A673 (cell line): ENCODE results near the gene PRDM16.

Experiments used
- CTCF ChIP-seq: fragments of 300-800, 200-600 bp; sonication (generic); conservative IDR thresholded peaks from 2 replicates; pipeline ENCODE4 v1.5.1; 2017; ENCODE audit warnings: low read depth, mild to moderate bottlenecking, antibody characterized with exemption, low read length, moderate library complexity, mixed read lengths
- EZH2 ChIP-seq: fragments of 200-600 bp; sonication (generic); IDR thresholded peaks from 2 replicates; pipeline ENCODE4 v1.6.1; 2017; ENCODE audit warnings: borderline replicate concordance, low read depth, mild to moderate bottlenecking, mixed read lengths, antibody characterized with exemption, low read length; ENCODE audit not compliant: poor library complexity, severe bottlenecking

DNA sequence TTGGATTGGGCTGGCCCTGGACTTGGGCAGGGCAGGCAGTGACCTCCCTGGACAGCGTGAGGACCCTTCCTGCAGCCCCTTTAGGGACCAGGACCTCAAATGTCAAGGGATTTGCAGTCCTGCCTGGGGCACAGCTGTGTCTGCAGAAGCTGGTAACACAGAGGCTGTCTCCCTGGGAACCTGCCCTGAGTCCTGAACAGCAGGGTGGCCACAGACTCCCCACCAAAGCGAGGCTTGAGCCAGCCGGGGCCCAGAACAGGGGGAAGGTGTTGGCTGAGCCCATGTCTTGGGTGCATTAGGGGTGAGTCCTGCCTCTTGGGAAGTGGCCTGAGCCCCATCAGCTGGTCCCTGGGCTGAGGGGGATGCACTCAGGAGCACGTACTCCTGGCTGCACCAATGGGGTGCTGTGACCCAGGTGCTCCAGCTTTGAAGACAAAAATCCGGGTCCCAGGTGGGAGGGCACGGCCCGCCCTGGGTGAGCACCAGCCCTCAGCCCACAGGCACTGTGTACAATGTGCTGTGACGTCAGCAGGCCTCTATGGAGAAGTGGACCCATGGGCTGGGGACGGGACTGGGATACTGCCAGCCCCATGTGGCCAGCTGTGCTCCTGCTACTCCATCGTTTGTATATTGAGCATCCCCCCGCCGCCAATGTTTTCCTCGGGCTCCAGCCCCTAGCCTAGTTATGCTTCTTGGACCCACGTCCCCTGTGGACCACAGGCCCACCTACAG, 313.5 kb downstream of the PRDM16 start:
- TF ChIP-seq CTCF: no peak
- TF ChIP-seq EZH2: no peak
